GM12873 (cell line): Measurements from ENCODE around the gene GRWD1.

Source experiments
- TF ChIP-seq, protein P1 (sequence below): IDR thresholded peaks from 2 replicates; pipeline ENCODE4 v1.5.1; 2012; ENCODE audit warnings: low read depth, mild to moderate bottlenecking, moderate library complexity, low read length, control low read depth; ENCODE audit not compliant: insufficient read depth; ENCODE audit errors: missing control alignments

The GRWD1 gene

GRCh38 chr19:48445606-48446481 is at the start of gene GRWD1:
Gene GRWD1 (plus strand): TSS chr19:48445983. CDS start chr19:48446006, 23 bp downstream.
- TF ChIP-seq, protein P1, sequence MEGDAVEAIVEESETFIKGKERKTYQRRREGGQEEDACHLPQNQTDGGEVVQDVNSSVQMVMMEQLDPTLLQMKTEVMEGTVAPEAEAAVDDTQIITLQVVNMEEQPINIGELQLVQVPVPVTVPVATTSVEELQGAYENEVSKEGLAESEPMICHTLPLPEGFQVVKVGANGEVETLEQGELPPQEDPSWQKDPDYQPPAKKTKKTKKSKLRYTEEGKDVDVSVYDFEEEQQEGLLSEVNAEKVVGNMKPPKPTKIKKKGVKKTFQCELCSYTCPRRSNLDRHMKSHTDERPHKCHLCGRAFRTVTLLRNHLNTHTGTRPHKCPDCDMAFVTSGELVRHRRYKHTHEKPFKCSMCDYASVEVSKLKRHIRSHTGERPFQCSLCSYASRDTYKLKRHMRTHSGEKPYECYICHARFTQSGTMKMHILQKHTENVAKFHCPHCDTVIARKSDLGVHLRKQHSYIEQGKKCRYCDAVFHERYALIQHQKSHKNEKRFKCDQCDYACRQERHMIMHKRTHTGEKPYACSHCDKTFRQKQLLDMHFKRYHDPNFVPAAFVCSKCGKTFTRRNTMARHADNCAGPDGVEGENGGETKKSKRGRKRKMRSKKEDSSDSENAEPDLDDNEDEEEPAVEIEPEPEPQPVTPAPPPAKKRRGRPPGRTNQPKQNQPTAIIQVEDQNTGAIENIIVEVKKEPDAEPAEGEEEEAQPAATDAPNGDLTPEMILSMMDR: no peak

GRCh38 chr19:48396016-48396823 is 49.6 kb upstream of the GRWD1 start:
- TF ChIP-seq, protein P1: no peak

DNA sequence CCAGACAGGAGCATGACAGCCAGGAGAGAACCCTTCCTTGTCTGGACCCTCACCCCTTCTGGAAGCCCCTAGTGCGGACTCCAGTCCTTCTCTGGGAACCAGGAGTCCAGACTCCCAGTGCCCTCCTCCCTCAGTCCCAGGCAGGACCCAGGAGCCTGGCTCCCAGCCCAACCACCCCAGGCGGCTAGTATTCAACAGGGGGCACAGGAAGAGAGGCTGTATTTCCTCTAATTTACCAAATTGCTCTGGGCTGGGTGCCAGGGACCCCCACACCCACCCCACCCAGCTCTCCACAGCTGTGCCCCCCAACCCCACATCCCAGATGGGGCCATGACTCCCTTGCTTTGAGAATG is 49.0 kb upstream of the GRWD1 start:
- TF ChIP-seq, protein P1: no peak

GRCh38 chr19:48397263-48398101 is 48.3 kb upstream of the GRWD1 start:
- TF ChIP-seq, protein P1: no peak

DNA sequence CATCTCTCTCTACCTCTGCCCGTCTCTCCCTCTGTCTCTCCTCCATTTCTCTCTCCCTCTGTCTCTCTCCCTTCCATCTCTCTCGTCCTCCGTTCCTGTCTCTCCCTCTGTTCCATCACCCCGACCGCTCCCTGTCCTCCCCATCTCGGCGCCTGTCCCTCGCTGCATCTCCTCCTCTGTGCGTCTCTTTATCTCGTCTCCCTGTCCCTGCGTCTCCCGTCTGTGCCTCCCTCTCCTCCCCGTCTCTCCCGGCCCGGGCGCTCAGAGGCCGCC is 47.7 kb upstream of the GRWD1 start:
- TF ChIP-seq, protein P1: no peak

DNA sequence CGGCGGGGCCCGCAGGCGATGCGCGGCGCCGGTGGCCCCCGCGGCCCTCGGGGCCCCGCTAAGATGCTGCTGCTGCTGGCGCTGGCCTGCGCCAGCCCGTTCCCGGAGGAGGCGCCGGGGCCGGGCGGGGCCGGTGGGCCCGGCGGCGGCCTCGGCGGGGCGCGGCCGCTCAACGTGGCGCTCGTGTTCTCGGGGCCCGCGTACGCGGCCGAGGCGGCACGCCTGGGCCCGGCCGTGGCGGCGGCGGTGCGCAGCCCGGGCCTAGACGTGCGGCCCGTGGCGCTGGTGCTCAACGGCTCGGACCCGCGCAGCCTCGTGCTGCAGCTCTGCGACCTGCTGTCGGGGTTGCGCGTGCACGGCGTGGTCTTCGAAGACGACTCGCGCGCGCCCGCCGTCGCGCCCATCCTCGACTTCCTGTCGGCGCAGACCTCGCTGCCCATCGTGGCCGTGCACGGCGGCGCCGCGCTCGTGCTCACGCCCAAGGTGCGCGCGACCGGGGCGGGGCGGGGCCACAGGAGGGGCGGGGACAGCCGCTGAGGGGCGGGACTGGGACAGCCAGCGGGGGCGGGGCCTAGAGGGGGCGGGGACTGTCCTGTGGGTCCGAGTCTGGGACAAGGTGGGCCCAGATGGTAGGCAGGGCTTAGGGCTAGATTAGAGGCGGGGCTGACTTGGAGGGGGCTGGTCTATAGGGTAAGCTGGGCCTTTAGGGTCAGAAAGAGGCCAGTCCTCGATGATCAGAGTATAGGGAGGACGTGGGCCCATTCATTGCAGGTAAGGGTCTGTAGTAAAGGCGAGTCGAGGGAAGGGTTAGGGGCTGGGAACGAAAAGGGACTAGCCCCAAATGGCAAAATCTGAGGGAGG is 47.2 kb upstream of the GRWD1 start:
- TF ChIP-seq, protein P1: no peak
